SJCRH30 (cell line): ENCODE results near the gene TUBB4B. TPM values are rescaled to one million over a fixed set of nuclear protein-coding genes. Genes with fewer than 3 reads are reported as not detected.
A peak's percentile ranks its signal among the peaks of the same experiment; 100 is the strongest.

Source experiments
- DNase-seq, 2 experiments: peaks; one replicate each; pipeline ENCODE4 v3.0.0-alpha.2; 2015 to 2020
- H3K27ac ChIP-seq: fragments of 250-450 bp; sonication (Bioruptor Pico); 2 replicates; pipeline ENCODE4 v1.5.1; 2020; ENCODE audit warnings: mild to moderate bottlenecking, moderate library complexity
- H3K27me3 ChIP-seq: fragments of 250-450 bp; sonication (Bioruptor Pico); 2 replicates; pipeline ENCODE4 v1.5.1; 2020; ENCODE audit warnings: mild to moderate bottlenecking, moderate library complexity
- H3K36me3 ChIP-seq: fragments of 250-450 bp; sonication (Bioruptor Pico); 2 replicates; pipeline ENCODE4 v1.5.1; 2020; ENCODE audit warnings: mild to moderate bottlenecking, moderate library complexity
- H3K4me1 ChIP-seq: fragments of 250-450 bp; sonication (Bioruptor Pico); 2 replicates; pipeline ENCODE4 v1.5.1; 2020; ENCODE audit warnings: mild to moderate bottlenecking, moderate library complexity
- H3K4me3 ChIP-seq: fragments of 250-450 bp; sonication (Bioruptor Pico); 2 replicates; pipeline ENCODE4 v1.5.1; 2020; ENCODE audit warnings: mild to moderate bottlenecking, moderate library complexity
- H3K9me3 ChIP-seq: fragments of 250-450 bp; sonication (Bioruptor Pico); replicated peaks from 2 replicates; pipeline ENCODE4 v1.5.1; 2020; ENCODE audit warnings: mild to moderate bottlenecking, moderate library complexity
- total RNA-seq: library from RNA; depleted of rRNA; stranded (reverse); fragments of >200 nt; shearing (Covaris generic); gene quantifications from 2 replicates; pipeline ENCODE4 v1.2.3, GENCODE V29; 2014

Gene TUBB4B
- total RNA-seq, 1 experiment from 2014 or later = 528 TPM

- no peak overlapping the region for H3K4me3 ChIP-seq
- peaks cover 4% of the 10 kb centered on the region for H3K4me1 ChIP-seq
- H3K36me3 ChIP-seq = peaks cover 27% of the 10 kb centered on the region
- H3K27ac ChIP-seq = no peak overlapping the region
- H3K27me3 ChIP-seq = no peaks in the 10 kb centered on the region
- H3K9me3 ChIP-seq = no peaks in the 10 kb centered on the region
- no peak for DNase-seq
Observed at GRCh38 chr9:137270929-137271695, 30.0 kb downstream of the TUBB4B start.

DNA sequence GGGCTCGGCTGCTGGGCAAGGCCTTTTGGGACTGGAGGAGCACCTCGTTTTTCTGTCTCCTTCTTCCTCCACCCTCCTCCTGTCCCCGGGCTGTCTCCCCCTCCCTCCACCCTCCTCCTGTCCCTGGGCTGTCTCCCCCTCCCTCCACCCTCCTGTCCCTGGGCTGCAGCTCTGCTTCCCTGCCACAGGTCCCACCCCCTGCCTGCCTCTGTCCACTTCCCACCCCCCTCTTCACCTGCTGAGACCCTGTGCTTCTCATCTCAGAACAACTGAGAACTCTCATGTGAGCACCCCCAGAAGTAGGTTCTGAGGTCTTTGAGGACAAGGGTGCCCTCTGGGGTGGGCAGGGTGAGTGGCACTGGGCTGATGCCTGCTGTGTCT, 30.6 kb downstream of the TUBB4B start:
- Histone ChIP-seq H3K4me1 (peaks cover 10% of the 10 kb centered on the region), H3K36me3 (peaks cover 22% of the 10 kb centered on the region), H3K27me3 (no peaks in the 10 kb centered on the region), H3K9me3 (no peaks in the 10 kb centered on the region), H3K27ac (no peak overlapping the region), H3K4me3 (no peak overlapping the region)
- DNase-seq = no peak

DNA sequence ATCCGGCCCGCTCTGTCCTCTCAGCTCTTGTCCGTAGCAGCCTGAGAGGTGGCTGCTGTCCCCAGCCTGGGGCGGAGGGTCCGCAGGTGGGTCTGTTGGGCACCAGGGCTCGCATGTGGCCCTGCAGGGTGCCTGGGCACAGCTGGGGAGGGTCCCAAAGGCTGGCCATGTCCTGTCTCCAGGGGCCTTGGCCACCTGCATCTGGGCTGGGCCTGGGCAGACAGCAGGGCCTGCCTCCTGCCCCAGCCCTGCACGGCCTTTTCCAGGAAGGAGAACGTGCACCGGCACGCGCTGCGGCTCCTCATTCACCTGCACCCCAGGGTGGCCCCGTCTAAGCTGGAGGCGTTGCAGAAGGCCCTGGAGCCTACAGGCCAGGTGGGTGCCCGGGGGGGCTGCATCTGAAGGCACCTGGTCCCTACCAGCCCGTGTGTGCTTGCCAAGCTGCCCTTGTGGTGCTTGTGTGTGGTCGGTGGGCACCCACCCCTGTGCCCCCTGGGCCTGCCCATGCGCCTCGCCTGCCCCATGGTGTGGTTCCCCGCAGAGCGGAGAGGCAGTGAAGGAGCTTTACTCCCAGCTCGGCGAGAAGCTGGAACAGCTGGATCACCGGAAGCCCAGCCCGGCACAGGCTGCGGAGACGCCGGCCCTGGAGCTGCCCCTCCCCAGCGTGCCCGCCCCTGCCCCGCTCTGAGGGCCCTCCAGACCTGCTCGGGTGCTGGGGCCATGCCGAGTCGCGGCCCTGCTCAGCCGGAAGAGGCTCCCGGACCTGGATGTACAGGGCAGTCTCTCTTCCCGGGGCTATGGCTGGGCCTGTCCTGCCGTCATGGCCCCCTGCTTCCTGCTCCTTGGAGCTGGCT, 31.4 kb downstream of the TUBB4B start:
- no peaks in the 10 kb centered on the region for H3K9me3 ChIP-seq
- peaks cover 22% of the 10 kb centered on the region for H3K36me3 ChIP-seq
- no peak for DNase-seq
- no peak overlapping the region for H3K27ac ChIP-seq
- no peak overlapping the region for H3K4me3 ChIP-seq
- H3K4me1 ChIP-seq = peaks cover 18% of the 10 kb centered on the region
- no peaks in the 10 kb centered on the region for H3K27me3 ChIP-seq

DNA sequence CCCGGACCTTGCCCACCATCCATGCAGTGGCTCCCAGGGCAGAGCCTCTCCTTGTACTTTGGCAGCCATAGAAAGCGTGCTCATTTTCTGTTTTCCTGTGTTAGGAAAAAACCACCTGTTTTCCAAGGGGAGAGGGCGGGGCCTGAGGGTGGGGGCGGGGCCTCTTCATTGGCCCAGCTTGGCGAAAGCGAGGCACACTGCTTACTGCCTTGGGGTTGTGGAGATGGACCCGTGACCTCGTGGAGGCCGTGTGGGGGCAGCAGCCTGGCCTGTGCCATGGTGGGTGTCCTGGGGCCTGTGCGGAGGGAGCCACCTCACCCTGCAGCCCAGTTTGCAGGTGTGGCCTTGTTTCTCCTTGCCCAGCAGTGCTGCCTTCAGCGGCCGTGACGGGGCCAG, 32.0 kb downstream of the TUBB4B start:
- no peak overlapping the region for H3K27ac ChIP-seq
- peaks cover 23% of the 10 kb centered on the region for H3K4me1 ChIP-seq
- no peaks in the 10 kb centered on the region for H3K27me3 ChIP-seq
- DNase-seq = no peak
- no peaks in the 10 kb centered on the region for H3K9me3 ChIP-seq
- peaks cover 16% of the 10 kb centered on the region for H3K36me3 ChIP-seq
- H3K4me3 ChIP-seq = no peak overlapping the region

DNA sequence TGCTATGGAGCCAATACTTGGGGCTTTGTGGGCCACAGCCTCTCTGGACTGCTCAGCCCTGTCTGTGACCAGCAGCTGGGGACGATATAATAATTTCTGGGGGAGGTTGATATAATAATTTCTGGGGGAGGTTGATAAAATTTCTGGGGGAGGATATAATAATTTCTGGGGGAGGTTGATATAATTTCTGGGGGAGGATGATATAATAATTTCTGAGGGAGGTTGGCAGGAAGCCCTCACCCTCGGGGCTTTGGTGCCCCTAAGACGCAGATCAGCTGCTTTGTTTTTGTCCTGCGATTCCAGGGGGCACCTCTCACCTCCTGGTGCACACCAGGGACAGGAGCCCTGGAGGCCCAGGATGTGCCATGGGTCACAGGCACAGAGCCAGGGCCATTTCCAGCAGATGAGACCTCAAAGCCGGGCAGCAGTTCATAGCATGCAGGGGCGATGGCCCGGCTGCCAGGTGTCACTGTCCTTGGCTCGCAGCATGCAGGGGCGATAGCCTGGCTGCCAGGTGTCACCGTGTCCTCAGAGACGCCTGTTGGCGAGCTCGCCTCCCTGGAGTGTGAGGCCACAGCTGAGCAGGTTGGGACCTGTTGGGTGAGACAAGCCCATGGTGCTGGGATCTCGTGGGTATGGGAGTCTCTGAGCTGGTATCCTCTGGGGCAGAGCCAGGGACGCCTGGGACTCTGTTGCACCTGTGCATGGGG, 32.7 kb downstream of the TUBB4B start:
- Histone ChIP-seq H3K4me1 (peaks cover 23% of the 10 kb centered on the region), H3K4me3 (no peak overlapping the region), H3K36me3 (peaks cover 15% of the 10 kb centered on the region), H3K27me3 (no peaks in the 10 kb centered on the region), H3K27ac (no peak overlapping the region), H3K9me3 (no peaks in the 10 kb centered on the region)
- peak in 1 of 2 experiments; percentile 2 for DNase-seq

DNA sequence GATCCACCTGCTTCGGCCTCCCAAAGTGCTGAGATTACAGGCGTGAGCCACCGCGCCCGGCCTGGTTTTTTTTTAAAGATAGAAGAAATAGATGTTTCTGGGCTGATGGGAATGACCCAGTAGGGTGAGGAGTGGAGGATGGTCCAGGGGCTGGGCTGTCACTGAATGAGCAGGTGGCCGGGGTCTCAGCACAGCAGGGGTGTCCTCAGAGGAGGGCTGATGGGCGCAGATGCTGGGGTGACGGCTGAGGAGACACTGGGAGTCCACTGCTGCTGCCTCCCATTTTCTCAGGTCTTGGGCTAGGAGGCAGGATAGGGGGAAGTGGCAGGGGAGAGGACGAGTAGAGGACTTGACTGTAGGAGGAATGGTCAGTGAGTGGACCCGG, 34.1 kb downstream of the TUBB4B start:
- Histone ChIP-seq H3K27ac (no peak overlapping the region), H3K4me1 (peaks cover 23% of the 10 kb centered on the region), H3K9me3 (no peaks in the 10 kb centered on the region), H3K4me3 (no peak overlapping the region), H3K36me3 (peaks cover 10% of the 10 kb centered on the region), H3K27me3 (no peaks in the 10 kb centered on the region)
- DNase-seq = no peak

DNA sequence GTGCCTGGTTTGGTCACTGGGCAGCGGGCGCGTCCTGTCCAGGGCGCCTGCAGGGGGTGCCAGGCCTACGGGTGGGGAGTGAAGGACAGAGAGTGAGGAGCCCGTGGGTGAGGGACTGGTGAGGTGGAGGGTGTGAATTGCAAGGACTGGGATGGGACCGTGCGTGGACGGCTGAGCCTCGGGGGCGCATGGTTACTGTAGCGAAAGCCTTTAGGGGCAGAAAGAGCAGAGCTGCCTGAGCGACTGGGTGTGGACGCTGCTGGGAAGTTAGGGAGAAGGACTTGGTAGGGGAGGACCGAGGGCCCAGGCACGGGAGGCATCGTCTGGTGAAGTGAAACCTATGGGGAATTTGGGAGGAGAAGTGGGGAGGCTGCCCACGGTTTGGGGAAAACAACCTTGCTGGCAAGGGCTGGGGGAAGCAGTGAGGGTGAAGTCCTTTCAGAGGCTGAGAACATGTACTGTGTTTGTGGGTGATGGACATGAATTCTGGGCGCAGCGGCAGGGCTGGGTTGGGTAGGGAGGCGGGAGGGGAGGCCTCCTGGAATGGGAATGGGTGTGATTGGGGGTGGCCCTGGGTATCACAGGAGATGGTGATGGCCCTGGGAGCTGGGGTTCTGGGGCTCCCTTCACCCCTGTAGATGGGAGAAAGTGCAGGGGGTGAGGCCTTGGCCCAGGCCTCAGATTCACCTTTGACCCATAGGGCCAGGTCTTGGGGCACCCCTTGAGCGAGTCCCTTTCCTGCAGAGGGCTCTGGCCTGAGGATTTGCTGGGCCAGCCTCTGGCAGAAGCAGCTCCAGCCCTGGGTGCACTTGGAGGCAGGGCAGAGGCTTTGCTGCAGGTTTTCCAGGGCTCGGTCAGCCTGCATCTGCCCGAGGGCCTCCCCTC, 34.7 kb downstream of the TUBB4B start:
- Histone ChIP-seq H3K36me3 (peaks cover 10% of the 10 kb centered on the region), H3K4me3 (no peak overlapping the region), H3K9me3 (no peaks in the 10 kb centered on the region), H3K4me1 (peaks cover 23% of the 10 kb centered on the region), H3K27ac (peak overlapping the region; percentile 95), H3K27me3 (no peaks in the 10 kb centered on the region)
- DNase-seq = peak in 1 of 2 experiments; percentile 15

GRCh38 chr9:137276473-137277328, 35.6 kb downstream of the TUBB4B start:
- no peaks in the 10 kb centered on the region for H3K27me3 ChIP-seq

DNA sequence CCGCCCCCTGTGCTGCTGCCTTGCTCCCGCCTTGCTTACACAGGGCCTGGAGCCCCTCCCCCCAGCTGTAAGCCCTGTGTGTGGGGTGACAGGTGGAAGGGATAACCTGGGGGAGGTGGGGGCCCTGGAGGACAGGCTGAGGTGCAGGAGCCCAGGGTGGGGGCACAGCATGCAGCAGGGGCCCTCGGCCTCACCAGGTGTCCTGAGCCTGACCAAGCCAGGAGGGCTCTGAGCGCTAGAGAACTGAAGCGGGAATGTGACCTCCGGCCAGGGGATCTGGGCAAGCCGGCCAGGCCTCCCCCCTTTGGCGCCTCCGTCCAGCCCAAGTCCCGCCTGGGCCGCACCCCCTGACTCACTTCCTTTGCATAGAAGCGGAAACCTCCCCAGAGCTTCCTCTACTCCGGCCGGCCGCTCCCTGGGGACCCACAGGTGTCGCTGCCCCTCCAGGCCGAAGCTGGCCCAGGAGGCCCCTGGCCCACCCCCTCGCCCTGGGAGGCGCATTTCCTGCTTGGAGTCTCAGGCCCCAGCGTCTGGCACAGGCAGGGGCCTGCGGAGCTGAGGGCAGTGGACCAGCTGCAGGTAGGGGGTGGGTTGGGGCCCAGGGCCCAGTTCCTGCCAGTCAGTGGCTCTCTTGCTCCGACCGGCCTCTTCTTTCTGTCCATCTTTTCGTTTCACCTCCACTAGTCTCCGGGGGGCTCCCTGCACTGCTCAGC, 36.4 kb downstream of the TUBB4B start, which contains the start of gene TOR4A:
TSS of gene TOR4A (plus strand) at position 398 of the 713 bp plus-strand sequence. CDS start 964 bp downstream, outside the sequence.
- H3K4me3 ChIP-seq = peak within 1 kb of the TSS; percentile 45
- peaks cover 4% of the 10 kb centered on the region; the same call in 1 of the 2 replicates for H3K36me3 ChIP-seq
- peaks cover 30% of the 10 kb centered on the region for H3K4me1 ChIP-seq
- peak within 1 kb of the TSS; percentile 95 for H3K27ac ChIP-seq
- peak; percentile 91 to 96 for DNase-seq
- no peaks in the 10 kb centered on the region for H3K9me3 ChIP-seq
- H3K27me3 ChIP-seq = no peaks in the 10 kb centered on the region

More at GRCh38 chr9:137276473-137277328, 35.6 kb downstream of the TUBB4B start:
- DNase-seq = peak; percentile 87 to 90
- H3K4me3 ChIP-seq = peak overlapping the region; percentile 45
- H3K4me1 ChIP-seq = peaks cover 23% of the 10 kb centered on the region
- no peaks in the 10 kb centered on the region for H3K9me3 ChIP-seq
- H3K27ac ChIP-seq = peak overlapping the region; percentile 95
- H3K36me3 ChIP-seq = peaks cover 10% of the 10 kb centered on the region

GRCh38 chr9:137278061-137278701, 37.1 kb downstream of the TUBB4B start:
- Histone ChIP-seq H3K36me3 (0 out of 2 replicates have a peak, but pooled peaks cover 2% of the 10 kb centered on the region), H3K9me3 (no peaks in the 10 kb centered on the region), H3K4me3 (peak overlapping the region; percentile 45), H3K27ac (peak overlapping the region; percentile 95), H3K4me1 (peaks cover 31% of the 10 kb centered on the region), H3K27me3 (no peaks in the 10 kb centered on the region)
- DNase-seq = peak in 1 of 2 experiments; percentile 7

DNA sequence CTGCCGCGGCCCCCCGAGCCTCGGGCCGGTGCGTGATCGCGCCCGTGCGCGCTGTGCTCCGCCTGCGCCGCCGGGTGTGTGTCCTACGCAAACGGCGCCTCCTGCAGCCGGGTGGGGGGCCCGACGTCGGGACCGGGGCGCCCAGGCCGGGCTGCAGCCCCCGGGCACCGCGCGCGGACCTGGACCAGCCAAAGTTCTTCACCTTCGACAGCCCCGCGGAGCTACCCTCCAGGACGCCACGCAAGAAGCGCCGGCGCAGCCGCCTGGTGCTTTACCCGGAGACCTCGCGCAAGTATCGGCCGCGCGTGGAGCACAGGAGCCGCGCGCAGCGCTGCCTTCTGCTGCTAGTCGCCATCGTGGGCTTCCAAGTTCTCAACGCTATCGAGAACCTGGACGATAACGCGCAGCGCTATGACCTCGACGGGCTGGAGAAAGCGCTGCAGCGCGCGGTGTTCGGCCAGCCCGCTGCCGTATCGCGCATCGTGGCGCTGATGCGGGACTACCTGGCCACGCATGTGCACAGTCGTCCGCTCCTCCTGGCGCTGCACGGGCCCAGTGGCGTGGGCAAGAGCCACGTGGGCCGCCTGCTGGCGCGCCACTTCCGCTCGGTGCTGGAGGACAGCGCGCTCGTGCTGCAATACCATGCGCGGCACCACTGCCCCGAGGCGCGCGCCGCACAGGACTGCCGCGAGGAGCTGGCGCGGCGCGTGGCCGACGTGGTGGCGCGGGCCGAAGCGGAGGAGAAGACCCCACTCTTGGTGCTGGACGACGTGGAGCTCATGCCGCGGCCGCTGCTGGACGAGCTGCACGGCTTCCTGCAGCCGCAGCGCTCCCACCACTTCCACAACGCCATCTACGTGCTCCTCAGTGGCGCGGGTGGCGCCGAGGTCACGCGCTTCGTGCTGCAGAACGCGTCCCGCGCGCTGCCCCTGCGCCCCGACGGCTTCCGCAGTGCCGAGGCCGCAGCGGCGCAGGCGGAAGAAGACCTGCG, 37.9 kb downstream of the TUBB4B start:
- H3K27ac ChIP-seq = no peak overlapping the region
- H3K9me3 ChIP-seq = no peaks in the 10 kb centered on the region
- peaks cover 31% of the 10 kb centered on the region for H3K4me1 ChIP-seq
- no peaks in the 10 kb centered on the region for H3K27me3 ChIP-seq
- no peak for DNase-seq
- no peak overlapping the region for H3K4me3 ChIP-seq
- H3K36me3 ChIP-seq = no peaks in the 10 kb centered on the region
